Mucosa of stomach (tissue), 1 donor: Measurements from ENCODE around the gene CHTF18.
"Not testable (repeated sequence)": the region's sequence is repeated elsewhere in the genome, so short reads cannot be mapped to it uniquely, and the experiment has no call there.

ENCODE experiments used
- H3K27me3 ChIP-seq: one replicate; pipeline ENCODE4 v1.7.0; 2013; ENCODE audit warnings: mild to moderate bottlenecking, low read length; ENCODE audit not compliant: control insufficient read depth, insufficient read depth
- H3K36me3 ChIP-seq: one replicate; pipeline ENCODE4 v1.7.0; 2013; ENCODE audit warnings: low read length; ENCODE audit not compliant: control insufficient read depth, insufficient read depth
- H3K4me1 ChIP-seq: one replicate; pipeline ENCODE4 v1.7.0; 2013; ENCODE audit warnings: mild to moderate bottlenecking, low read length; ENCODE audit not compliant: control insufficient read depth, insufficient read depth
- H3K4me3 ChIP-seq: one replicate; pipeline ENCODE4 v1.7.0; 2013; ENCODE audit warnings: low read length
- H3K9ac ChIP-seq: one replicate; pipeline ENCODE4 v1.7.0; 2013; ENCODE audit warnings: mild to moderate bottlenecking, low read length, moderate library complexity
- H3K9me3 ChIP-seq: one replicate; pipeline ENCODE4 v1.7.0; 2013; ENCODE audit warnings: mild to moderate bottlenecking, low read length, moderate library complexity; ENCODE audit not compliant: control insufficient read depth
- donor health status: Pancreatic carcinoma.

The CHTF18 gene

GRCh38 chr16:769934-770333, 18.5 kb upstream of the CHTF18 start:
- Histone ChIP-seq H3K4me1 (no peaks in the 10 kb centered on the region), H3K9ac (no peak overlapping the region), H3K27me3 (no peaks in the 10 kb centered on the region), H3K9me3 (no peaks in the 10 kb centered on the region), H3K36me3 (no peaks in the 10 kb centered on the region), H3K4me3 (no peak overlapping the region)

DNA sequence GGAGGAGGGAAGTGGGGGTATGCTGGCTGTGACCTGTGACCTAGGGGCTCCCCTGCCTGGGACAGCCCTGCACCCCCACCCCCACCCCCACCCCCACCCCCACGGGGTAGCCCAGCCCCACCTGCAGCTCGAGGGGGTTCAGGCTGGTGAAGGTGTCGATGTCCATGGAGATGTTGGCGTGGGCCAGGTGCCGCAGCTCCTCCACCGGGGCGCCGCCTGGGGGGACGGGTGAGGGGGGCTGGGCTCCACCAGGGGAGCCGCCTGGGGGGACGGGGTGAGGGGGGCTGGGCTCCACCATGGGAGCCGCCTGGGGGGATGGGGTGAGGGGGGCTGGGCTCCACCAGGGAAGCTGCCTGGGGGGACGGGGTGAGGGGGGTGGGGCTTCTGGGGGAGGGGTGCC, 18.0 kb upstream of the CHTF18 start:
- H3K36me3 ChIP-seq: no peaks in the 10 kb centered on the region
- no peaks in the 10 kb centered on the region for H3K9me3 ChIP-seq
- no peak overlapping the region for H3K9ac ChIP-seq
- H3K4me1 ChIP-seq: no peaks in the 10 kb centered on the region
- H3K4me3 ChIP-seq: no peak overlapping the region
- no peaks in the 10 kb centered on the region for H3K27me3 ChIP-seq

DNA sequence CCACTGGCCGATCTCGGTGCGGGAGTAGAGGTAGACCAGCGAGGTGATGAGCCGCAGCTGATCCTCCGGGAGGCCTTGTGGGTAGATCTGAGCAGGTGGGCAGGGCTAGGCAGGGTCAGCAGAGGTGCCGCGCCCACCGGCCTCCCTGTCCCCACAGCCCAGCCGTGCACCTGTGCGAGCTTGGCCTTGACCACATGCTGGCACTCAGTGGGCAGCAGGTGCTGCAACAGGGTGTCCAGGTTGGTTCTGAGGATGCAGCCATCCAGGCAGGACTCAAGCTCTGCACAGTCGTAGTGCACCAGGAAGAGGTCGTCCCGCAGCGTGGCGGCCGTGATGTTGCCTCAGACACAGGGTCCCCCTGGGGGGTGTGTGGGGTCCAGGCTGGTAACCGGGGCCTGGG, 15.5 kb upstream of the CHTF18 start:
- no peak overlapping the region for H3K4me3 ChIP-seq
- no peak overlapping the region for H3K9ac ChIP-seq
- no peaks in the 10 kb centered on the region for H3K4me1 ChIP-seq
- no peaks in the 10 kb centered on the region for H3K36me3 ChIP-seq
- H3K27me3 ChIP-seq: no peaks in the 10 kb centered on the region
- H3K9me3 ChIP-seq: no peaks in the 10 kb centered on the region

GRCh38 chr16:774086-775001, 14.1 kb upstream of the CHTF18 start:
- Histone ChIP-seq H3K9me3 (no peaks in the 10 kb centered on the region), H3K4me1 (no peaks in the 10 kb centered on the region), H3K27me3 (peaks cover 6% of the 10 kb centered on the region), H3K9ac (no peak overlapping the region), H3K36me3 (no peaks in the 10 kb centered on the region), H3K4me3 (no peak overlapping the region)

GRCh38 chr16:775236-775796, 13.1 kb upstream of the CHTF18 start:
- H3K4me3 ChIP-seq: no peak overlapping the region
- no peaks in the 10 kb centered on the region for H3K4me1 ChIP-seq
- H3K36me3 ChIP-seq: no peaks in the 10 kb centered on the region
- H3K9ac ChIP-seq: no peak overlapping the region
- no peaks in the 10 kb centered on the region for H3K9me3 ChIP-seq
- peaks cover 6% of the 10 kb centered on the region for H3K27me3 ChIP-seq

GRCh38 chr16:776298-776697, 12.1 kb upstream of the CHTF18 start:
- H3K4me3 ChIP-seq, H3K9me3 ChIP-seq, H3K9ac ChIP-seq, H3K4me1 ChIP-seq, H3K27me3 ChIP-seq, H3K36me3 ChIP-seq: not testable (repeated sequence)

DNA sequence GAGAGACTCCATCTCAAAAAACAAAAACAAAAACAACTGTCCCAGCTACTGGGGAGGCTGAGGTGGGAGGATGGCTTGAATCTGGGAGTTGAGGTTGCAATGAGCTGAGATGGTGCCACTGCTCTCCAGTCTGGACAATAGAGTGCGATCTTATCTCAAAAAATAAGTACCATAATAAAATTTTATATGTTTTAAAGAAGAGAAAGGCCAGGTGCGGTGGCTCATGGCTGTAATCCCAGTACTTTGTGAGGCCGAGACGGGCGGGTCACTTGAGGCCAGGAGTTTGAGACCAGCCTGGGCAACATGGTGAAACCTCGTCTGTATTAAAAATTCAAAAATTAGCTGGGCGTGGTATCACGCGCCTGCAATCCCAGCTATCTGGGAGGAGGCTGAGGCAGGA, 11.6 kb upstream of the CHTF18 start:
- no peaks in the 10 kb centered on the region for H3K4me1 ChIP-seq
- H3K36me3 ChIP-seq: no peaks in the 10 kb centered on the region
- H3K4me3 ChIP-seq: no peak overlapping the region
- no peaks in the 10 kb centered on the region for H3K9me3 ChIP-seq
- peaks cover 9% of the 10 kb centered on the region for H3K27me3 ChIP-seq
- H3K9ac ChIP-seq: no peak overlapping the region

DNA sequence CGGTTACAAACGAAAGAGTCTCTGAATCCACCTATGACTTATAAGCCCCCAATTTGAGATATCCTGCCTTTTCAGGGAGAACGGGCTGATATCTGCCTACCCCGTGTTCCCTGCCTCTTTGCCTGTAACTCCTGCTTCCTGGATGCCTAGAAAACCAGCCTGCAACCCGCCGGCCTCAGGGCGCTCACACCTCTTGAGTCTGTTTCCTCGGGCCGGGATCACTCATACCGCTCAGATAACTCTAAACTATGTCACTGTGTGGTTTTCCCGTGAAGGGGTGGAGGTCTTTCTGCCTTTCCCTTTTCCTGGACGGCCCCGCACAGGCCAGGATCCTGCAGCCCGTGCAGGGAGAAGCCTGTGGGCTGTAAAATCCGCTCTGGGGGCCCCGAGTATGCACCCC, 10.6 kb upstream of the CHTF18 start:
- Histone ChIP-seq H3K9me3 (no peaks in the 10 kb centered on the region), H3K9ac (no peak overlapping the region), H3K4me3 (no peak overlapping the region), H3K4me1 (peaks cover 5% of the 10 kb centered on the region), H3K27me3 (peaks cover 19% of the 10 kb centered on the region), H3K36me3 (no peaks in the 10 kb centered on the region)

DNA sequence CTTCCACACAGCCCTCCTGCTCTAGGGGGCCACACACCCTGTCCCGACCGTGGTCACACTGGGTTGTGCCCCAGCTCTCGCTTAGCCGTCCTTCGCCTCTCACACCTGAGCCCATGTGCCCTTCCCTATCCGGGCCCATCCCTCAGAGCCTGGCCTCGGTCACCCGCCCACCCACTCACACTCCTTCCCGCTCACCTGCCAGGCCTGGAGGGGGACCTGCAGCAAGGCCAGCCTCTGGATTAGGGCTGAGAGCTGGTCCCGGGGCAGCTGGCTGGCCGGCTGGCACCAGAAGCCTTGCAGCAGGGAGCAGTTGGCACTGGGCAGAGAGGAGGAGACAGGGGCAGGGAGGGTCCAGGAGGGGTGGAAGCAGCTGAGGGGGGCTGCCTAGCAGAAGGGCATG, 10.0 kb upstream of the CHTF18 start:
- H3K27me3 ChIP-seq: peaks cover 25% of the 10 kb centered on the region
- no peaks in the 10 kb centered on the region for H3K9me3 ChIP-seq
- no peak overlapping the region for H3K4me3 ChIP-seq
- no peak overlapping the region for H3K9ac ChIP-seq
- H3K4me1 ChIP-seq: peaks cover 11% of the 10 kb centered on the region
- no peaks in the 10 kb centered on the region for H3K36me3 ChIP-seq

DNA sequence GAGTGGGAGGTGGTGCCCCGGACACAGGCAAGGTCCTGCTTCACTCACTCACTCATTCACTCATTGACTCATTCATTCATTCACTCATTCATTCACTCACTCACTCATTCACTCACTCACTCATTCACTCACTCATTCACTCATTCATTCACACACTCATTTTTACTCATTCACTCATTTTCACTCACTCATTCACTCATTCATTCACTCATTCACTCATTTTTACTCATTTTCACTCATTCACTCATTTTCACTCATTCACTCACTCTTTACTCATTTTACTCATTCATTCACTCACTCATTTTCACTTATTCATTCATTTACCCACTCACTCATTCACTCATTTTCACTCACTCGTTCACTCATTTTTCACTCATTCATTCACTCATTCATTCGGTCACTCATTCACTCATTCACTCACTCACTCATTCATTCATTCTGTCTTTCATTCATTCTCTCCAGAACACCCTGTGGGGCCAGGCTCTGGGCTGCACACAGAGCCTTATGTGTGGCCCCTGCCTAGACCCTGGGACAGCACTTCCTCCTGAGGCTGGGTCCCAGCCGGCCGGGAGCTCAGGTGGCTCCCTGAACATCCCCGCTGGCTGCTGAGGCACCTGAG, 9.4 kb upstream of the CHTF18 start:
- no peaks in the 10 kb centered on the region for H3K36me3 ChIP-seq
- no peaks in the 10 kb centered on the region for H3K9me3 ChIP-seq
- H3K9ac ChIP-seq: no peak overlapping the region
- H3K4me1 ChIP-seq: peaks cover 17% of the 10 kb centered on the region
- peaks cover 31% of the 10 kb centered on the region for H3K27me3 ChIP-seq
- H3K4me3 ChIP-seq: no peak overlapping the region

- Histone ChIP-seq H3K4me1 (peaks cover 18% of the 10 kb centered on the region), H3K9me3 (no peaks in the 10 kb centered on the region), H3K9ac (no peak overlapping the region), H3K27me3 (peaks cover 31% of the 10 kb centered on the region), H3K36me3 (no peaks in the 10 kb centered on the region), H3K4me3 (no peak overlapping the region)
Observed at GRCh38 chr16:779561-779960, 8.9 kb upstream of the CHTF18 start.

DNA sequence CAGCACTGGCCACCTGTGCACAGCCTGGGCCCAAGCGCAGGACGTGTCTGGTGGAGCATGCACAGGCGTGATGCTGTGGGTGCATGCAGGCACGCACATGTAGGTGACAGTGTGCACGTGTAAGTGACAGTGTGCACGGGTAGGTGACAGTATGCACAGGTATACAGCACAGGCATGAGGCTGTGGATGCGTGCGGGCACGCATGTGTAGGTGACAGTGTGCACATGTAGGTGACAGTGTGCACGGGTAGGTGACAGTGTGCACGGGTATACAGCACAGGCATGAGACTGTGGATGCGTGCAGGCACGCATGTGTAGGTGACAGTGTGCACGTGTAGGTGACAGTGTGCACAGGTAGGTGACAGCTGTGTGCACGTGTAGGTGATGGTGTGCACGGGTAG, 8.1 kb upstream of the CHTF18 start:
- no peak overlapping the region for H3K9ac ChIP-seq
- no peaks in the 10 kb centered on the region for H3K9me3 ChIP-seq
- H3K27me3 ChIP-seq: peaks cover 31% of the 10 kb centered on the region
- no peak overlapping the region for H3K4me3 ChIP-seq
- H3K4me1 ChIP-seq: peaks cover 18% of the 10 kb centered on the region
- H3K36me3 ChIP-seq: no peaks in the 10 kb centered on the region
